ENCODE measurements around the gene MAP1S.

DNA sequence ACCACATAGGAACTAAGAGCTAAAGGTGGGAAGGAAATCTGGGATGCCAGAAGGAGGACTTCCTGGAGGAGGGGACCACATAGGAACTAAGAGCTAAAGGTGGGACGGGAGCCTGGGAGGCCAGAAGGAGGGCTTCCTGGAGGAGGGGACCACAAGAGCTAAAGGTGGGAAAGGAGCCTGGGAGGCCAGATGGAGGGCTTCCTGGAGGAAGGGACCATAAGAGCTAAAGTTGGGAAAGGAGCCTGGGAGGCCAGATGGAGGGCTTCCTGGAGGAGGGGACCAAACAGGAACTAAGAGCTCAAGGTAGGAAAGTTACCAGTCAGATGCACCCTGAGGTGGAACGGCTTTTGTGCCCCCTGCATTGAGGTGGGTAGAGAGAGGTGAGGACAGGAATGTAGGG is 22.2 kb downstream of the MAP1S start:
- TF ChIP-seq GATA3 (IDR thresholded peaks at IDR 0.05; ENCODE audit: low read depth, low read length) = no peak
- no peak for TF ChIP-seq GATA2 (IDR thresholded peaks at IDR 0.05; ENCODE audit: low read depth, low read length)
